Mesenchymal stem cell (in vitro differentiated cells and primary cell): ENCODE data around the gene FAM222A.

Source experiments
- DNase-seq: peaks from one replicate; pipeline ENCODE4 v3.0.0-alpha.2; 2013
- H2AFZ ChIP-seq: one replicate; pipeline ENCODE4 v1.6.1; 2013; ENCODE audit warnings: low read depth, mild to moderate bottlenecking, control low read depth, inconsistent platforms, low read length, moderate library complexity
- H2AK5ac ChIP-seq: 2 replicates; pipeline ENCODE4 v1.6.1; 2013; ENCODE audit warnings: low read length, moderate library complexity, mild to moderate bottlenecking, inconsistent platforms; ENCODE audit not compliant: severe bottlenecking
- H2BK120ac ChIP-seq: one replicate; pipeline ENCODE4 v1.6.1; 2013; ENCODE audit warnings: low read depth, mild to moderate bottlenecking, inconsistent platforms, low read length, moderate library complexity
- H2BK12ac ChIP-seq, 2 experiments: one replicate each; pipeline ENCODE4 v1.6.1; 2013; ENCODE audit warnings: inconsistent platforms in 2 of 2, low read length in 2 of 2, mild to moderate bottlenecking in 2 of 2, moderate library complexity in 2 of 2, control low read depth in 1 of 2
- H2BK15ac ChIP-seq: one replicate; pipeline ENCODE4 v1.6.1; 2013; ENCODE audit warnings: mild to moderate bottlenecking, low read depth, inconsistent platforms; ENCODE audit not compliant: poor library complexity, severe bottlenecking
- H2BK5ac ChIP-seq: 2 replicates; pipeline ENCODE4 v1.6.1; 2013; ENCODE audit warnings: low read depth, mild to moderate bottlenecking, low read length, control low read depth, inconsistent platforms; ENCODE audit not compliant: poor library complexity, severe bottlenecking
- H3K14ac ChIP-seq, 2 experiments: one replicate each; pipeline ENCODE4 v1.6.1; 2013; ENCODE audit warnings: inconsistent platforms in 2 of 2, low read length in 2 of 2, control low read depth in 1 of 2, mild to moderate bottlenecking in 1 of 2, moderate library complexity in 1 of 2
- H3K18ac ChIP-seq, 2 experiments: one replicate each; pipeline ENCODE4 v1.6.1; 2013; ENCODE audit warnings: inconsistent platforms in 2 of 2, low read length in 2 of 2, control low read depth in 1 of 2, low read depth in 1 of 2, mild to moderate bottlenecking in 1 of 2
- H3K23ac ChIP-seq, 2 experiments: one replicate each; pipeline ENCODE4 v1.6.1; 2013; ENCODE audit warnings: inconsistent platforms in 2 of 2, low read length in 2 of 2, mild to moderate bottlenecking in 2 of 2, moderate library complexity in 2 of 2, control low read depth in 1 of 2
- H3K27ac ChIP-seq: 2 replicates; pipeline ENCODE4 v1.5.1; 2013; ENCODE audit warnings: mild to moderate bottlenecking, moderate library complexity, low read length, control low read depth, inconsistent platforms; ENCODE audit not compliant: poor library complexity, severe bottlenecking
- H3K27me3 ChIP-seq, 2 experiments: 2 replicates each; pipeline versions ENCODE4 v1.6.1 to v1.7.0; 2013; ENCODE audit warnings: low read length in 2 of 2, mild to moderate bottlenecking in 2 of 2, moderate library complexity in 2 of 2, control low read depth in 1 of 2, inconsistent platforms in 1 of 2; ENCODE audit not compliant: control insufficient read depth in 1 of 2, insufficient read depth in 1 of 2
- H3K36me3 ChIP-seq, 2 experiments: 2 replicates each; pipeline versions ENCODE4 v1.6.1 to v1.7.0; 2013; ENCODE audit warnings: low read length in 2 of 2, control low read depth in 1 of 2, inconsistent platforms in 1 of 2, low read depth in 1 of 2, mild to moderate bottlenecking in 1 of 2; ENCODE audit not compliant: insufficient read depth in 2 of 2, control insufficient read depth in 1 of 2
- H3K4ac ChIP-seq, 2 experiments: one replicate each; pipeline ENCODE4 v1.6.1; 2013; ENCODE audit warnings: inconsistent platforms in 2 of 2, low read length in 2 of 2, mild to moderate bottlenecking in 2 of 2, moderate library complexity in 2 of 2, control low read depth in 1 of 2, low read depth in 1 of 2
- H3K4me1 ChIP-seq: 2 replicates; pipeline ENCODE4 v1.6.1; 2013; ENCODE audit warnings: low read depth, low read length, control low read depth; ENCODE audit not compliant: control insufficient read depth, insufficient read depth
- H3K4me2 ChIP-seq: 2 replicates; pipeline ENCODE4 v1.6.1; 2013; ENCODE audit warnings: low read length, mild to moderate bottlenecking, inconsistent platforms; ENCODE audit not compliant: poor library complexity, severe bottlenecking
- H3K4me3 ChIP-seq, 2 experiments: 2 replicates each; pipeline versions ENCODE4 v1.5.1 to v1.7.0; 2013; ENCODE audit warnings: low read length in 2 of 2, mild to moderate bottlenecking in 2 of 2, control low read depth in 1 of 2, low read depth in 1 of 2; ENCODE audit not compliant: insufficient read depth in 1 of 2
- H3K79me1 ChIP-seq: replicated peaks from 2 replicates; pipeline ENCODE4 v1.6.1; 2013; ENCODE audit warnings: mild to moderate bottlenecking, control low read depth, low read length, inconsistent platforms; ENCODE audit not compliant: poor library complexity, severe bottlenecking
- H3K9ac ChIP-seq: 2 replicates; pipeline ENCODE4 v1.7.0; 2013; ENCODE audit warnings: mild to moderate bottlenecking, low read length, moderate library complexity
- H3K9me3 ChIP-seq: 2 replicates; pipeline ENCODE4 v1.7.0; 2013; ENCODE audit warnings: mild to moderate bottlenecking, low read length; ENCODE audit not compliant: control insufficient read depth
- H4K8ac ChIP-seq: one replicate; pipeline ENCODE4 v1.6.1; 2013; ENCODE audit warnings: inconsistent platforms, mild to moderate bottlenecking, low read length, moderate library complexity
- H4K91ac ChIP-seq: one replicate; pipeline ENCODE4 v1.6.1; 2013; ENCODE audit warnings: mild to moderate bottlenecking, low read length, inconsistent platforms
- WGBS: methylation state at CpG from one replicate; pipeline ENCODE4 v1.1.7; 2013; ENCODE audit warnings: mixed read lengths; 5-methylcytosine and 5-hydroxymethylcytosine counted together

The FAM222A gene

DNA sequence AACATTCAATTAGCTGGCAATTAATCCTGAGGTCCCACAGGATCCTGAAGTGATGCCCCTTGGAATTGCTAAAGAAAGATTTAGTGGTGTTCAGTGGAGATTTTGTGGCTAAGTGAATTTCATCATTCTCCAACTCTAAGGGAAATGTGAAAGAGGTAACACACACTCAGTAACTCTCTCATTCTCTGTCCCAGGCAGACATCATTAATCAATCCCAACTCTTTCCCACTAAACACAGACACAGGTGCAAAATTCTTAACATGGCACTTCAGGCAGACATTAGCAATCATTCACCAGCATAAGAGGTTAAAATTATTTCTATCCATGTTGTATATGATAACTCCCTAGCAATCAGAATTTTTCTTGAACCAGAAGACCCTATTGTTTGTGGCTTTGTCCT, 79.4 kb downstream of the FAM222A start:
- H3K23ac ChIP-seq, result no peak overlapping the region
- H2BK5ac ChIP-seq, result no peak overlapping the region
- H2BK120ac ChIP-seq, result no peak overlapping the region
- no peak for DNase-seq
- H3K36me3 ChIP-seq, result peaks cover 5 to 7% of the 10 kb centered on the region in 2 experiments
- no peak overlapping the region for H3K27ac ChIP-seq
- H3K79me1 ChIP-seq, result no peaks in the 10 kb centered on the region
- no peak overlapping the region for H2BK15ac ChIP-seq
- H2BK12ac ChIP-seq, result no peak overlapping the region
- H3K9ac ChIP-seq, result no peak overlapping the region
- H3K27me3 ChIP-seq, result peaks cover 0 to 6% of the 10 kb centered on the region in 2 experiments
- H2AK5ac ChIP-seq, result no peak overlapping the region
- no peak overlapping the region for H3K4me2 ChIP-seq
- H4K8ac ChIP-seq, result no peak overlapping the region
- no peak overlapping the region for H3K4ac ChIP-seq
- no peaks in the 10 kb centered on the region for H3K9me3 ChIP-seq
- no peak overlapping the region for H2AFZ ChIP-seq
- no peaks in the 10 kb centered on the region for H3K4me1 ChIP-seq
- H3K14ac ChIP-seq, result no peak overlapping the region
- H3K18ac ChIP-seq, result no peak overlapping the region
- H4K91ac ChIP-seq, result no peak overlapping the region
- H3K4me3 ChIP-seq, result no peak overlapping the region

DNA sequence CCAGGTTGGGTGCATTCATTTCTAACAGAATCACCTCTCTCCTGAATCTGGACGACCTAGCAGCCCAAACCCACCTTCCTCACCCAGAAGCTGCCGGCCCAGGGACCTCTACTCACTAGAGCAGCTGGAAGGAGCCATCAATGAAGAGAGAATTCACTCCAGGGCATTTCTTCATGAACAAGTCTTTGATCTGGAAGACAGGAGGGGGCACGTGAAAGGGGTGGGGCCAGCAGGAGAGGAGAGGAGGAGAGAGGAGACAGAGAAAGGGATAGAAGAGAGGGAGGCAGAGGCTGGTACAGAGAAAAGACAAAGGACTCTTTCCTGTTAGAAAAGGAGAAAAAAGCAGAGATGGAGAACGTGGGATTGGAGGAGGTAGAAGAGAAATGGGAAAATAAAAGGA, 79.8 kb downstream of the FAM222A start:
- Histone ChIP-seq H3K4me1 (no peaks in the 10 kb centered on the region), H3K18ac (no peak overlapping the region), H4K8ac (no peak overlapping the region), H3K9me3 (no peaks in the 10 kb centered on the region), H3K27me3 (peaks cover 0 to 3% of the 10 kb centered on the region in 2 experiments), H2BK5ac (no peak overlapping the region), H3K14ac (no peak overlapping the region), H3K4ac (no peak overlapping the region), H3K4me2 (no peak overlapping the region), H4K91ac (no peak overlapping the region), H3K4me3 (no peak overlapping the region), H2BK12ac (no peak overlapping the region), H2AFZ (no peak overlapping the region), H3K79me1 (no peaks in the 10 kb centered on the region), H2AK5ac (no peak overlapping the region), H3K27ac (no peak overlapping the region), H3K9ac (no peak overlapping the region), H3K36me3 (peaks cover 6 to 7% of the 10 kb centered on the region in 2 experiments), H2BK120ac (no peak overlapping the region), H2BK15ac (no peak overlapping the region), H3K23ac (no peak overlapping the region)
- 52% methylated on average over 4 of the region's 4 CpGs for WGBS
- no peak for DNase-seq

DNA sequence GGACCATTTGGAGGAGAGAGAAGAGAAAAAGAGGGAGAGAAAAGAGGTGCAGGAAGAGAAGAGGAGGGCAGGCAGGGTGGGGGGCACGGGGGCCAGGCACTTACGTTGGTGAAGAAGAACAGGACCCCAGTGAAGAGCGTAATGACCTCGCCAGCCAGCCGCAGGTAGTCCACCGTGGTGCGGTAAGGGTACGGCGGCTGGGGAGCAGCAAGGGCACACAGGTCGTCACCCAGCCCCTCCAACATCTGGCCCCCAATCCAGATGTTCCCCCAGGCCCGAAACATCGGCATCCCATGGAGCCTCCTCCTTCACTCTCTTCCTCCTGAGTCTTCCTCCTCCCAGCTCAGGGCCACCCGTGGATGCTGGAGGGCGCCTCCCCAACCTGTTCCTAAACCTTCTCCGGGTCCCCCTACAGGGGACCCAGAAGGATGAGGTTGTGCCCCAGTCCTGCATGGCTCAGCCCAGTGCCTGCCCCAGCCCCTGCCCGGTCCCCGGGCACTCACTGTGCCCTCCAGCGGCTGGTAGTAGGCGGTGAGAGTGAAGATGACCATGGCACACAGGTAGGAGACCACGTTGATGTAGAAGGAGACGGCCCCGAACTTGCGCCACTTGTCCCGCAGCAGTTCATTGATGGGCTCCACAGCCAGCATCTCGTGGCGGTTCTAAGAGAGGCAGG, 80.3 kb downstream of the FAM222A start:
- no peak for DNase-seq
- WGBS, result 86% methylated on average over 26 of the region's 26 CpGs
- H3K79me1 ChIP-seq, result no peaks in the 10 kb centered on the region

DNA sequence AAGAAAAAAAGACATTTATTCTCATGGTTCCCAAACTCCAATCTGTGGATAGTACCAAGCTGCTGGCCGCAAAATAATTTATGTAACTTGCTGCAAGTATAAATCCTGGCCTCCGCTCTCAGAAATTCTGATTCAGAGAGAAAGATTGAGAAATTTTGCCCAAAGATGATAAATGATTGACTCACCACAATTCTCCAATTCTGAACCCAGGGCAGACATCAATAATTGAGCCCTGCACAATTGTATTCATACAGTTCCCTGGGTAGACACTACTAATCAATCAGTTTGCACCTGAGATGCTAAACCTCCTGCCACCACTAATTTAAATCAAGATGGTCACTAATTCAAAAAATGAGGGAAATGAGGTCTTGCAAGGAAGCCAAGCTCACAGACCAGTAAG, 81.4 kb downstream of the FAM222A start:
- Histone ChIP-seq H3K36me3 (peaks cover 2 to 9% of the 10 kb centered on the region in 2 experiments), H2BK15ac (no peak overlapping the region), H2BK5ac (no peak overlapping the region), H4K8ac (no peak overlapping the region), H3K18ac (no peak overlapping the region), H3K4me1 (peaks cover 2% of the 10 kb centered on the region), H2AFZ (no peak overlapping the region), H2BK12ac (no peak overlapping the region), H3K4me2 (no peak overlapping the region), H3K4me3 (no peak overlapping the region), H3K27me3 (peaks cover 0 to under 1% of the 10 kb centered on the region in 2 experiments), H3K27ac (no peak overlapping the region), H3K4ac (no peak overlapping the region), H3K9ac (no peak overlapping the region), H3K9me3 (no peaks in the 10 kb centered on the region), H3K23ac (no peak overlapping the region), H2BK120ac (no peak overlapping the region), H2AK5ac (no peak overlapping the region), H3K79me1 (no peaks in the 10 kb centered on the region), H3K14ac (no peak overlapping the region), H4K91ac (no peak overlapping the region)
- DNase-seq, result no peak
- 67% methylated on average over 2 of the region's 2 CpGs for whole genome bisulfite sequencing

More for the DNA sequence above, 80.3 kb downstream of the FAM222A start:
- no peak overlapping the region for H2AK5ac ChIP-seq
- H3K4me1 ChIP-seq, result peaks cover 2% of the 10 kb centered on the region
- H3K27ac ChIP-seq, result no peak overlapping the region
- peaks cover 0 to 3% of the 10 kb centered on the region in 2 experiments for H3K27me3 ChIP-seq
- H3K9ac ChIP-seq, result no peak overlapping the region
- H2BK12ac ChIP-seq, result no peak overlapping the region
- no peak overlapping the region for H2BK15ac ChIP-seq
- no peak overlapping the region for H4K91ac ChIP-seq
- H3K18ac ChIP-seq, result no peak overlapping the region
- no peak overlapping the region for H4K8ac ChIP-seq
- H3K36me3 ChIP-seq, result peaks cover 7 to 9% of the 10 kb centered on the region in 2 experiments
- no peak overlapping the region for H2BK120ac ChIP-seq
- no peak overlapping the region for H3K4me2 ChIP-seq
- H3K23ac ChIP-seq, result no peak overlapping the region
- no peaks in the 10 kb centered on the region for H3K9me3 ChIP-seq
- no peak overlapping the region for H3K14ac ChIP-seq
- no peak overlapping the region for H3K4ac ChIP-seq
- H2AFZ ChIP-seq, result no peak overlapping the region
- no peak overlapping the region for H3K4me3 ChIP-seq
- H2BK5ac ChIP-seq, result no peak overlapping the region
